GM10847 (cell line): ENCODE results near the gene PRDM8.

Experiments used
- POLR2A ChIP-seq: IDR thresholded peaks from 2 replicates; pipeline ENCODE4 v1.6.1; 2011; ENCODE audit not compliant: insufficient read length; ENCODE audit errors: extremely low read depth

Gene PRDM8

GRCh38 chr4:80229128-80229527, 31.8 kb downstream of the PRDM8 start:
- TF ChIP-seq POLR2A: no peak

DNA sequence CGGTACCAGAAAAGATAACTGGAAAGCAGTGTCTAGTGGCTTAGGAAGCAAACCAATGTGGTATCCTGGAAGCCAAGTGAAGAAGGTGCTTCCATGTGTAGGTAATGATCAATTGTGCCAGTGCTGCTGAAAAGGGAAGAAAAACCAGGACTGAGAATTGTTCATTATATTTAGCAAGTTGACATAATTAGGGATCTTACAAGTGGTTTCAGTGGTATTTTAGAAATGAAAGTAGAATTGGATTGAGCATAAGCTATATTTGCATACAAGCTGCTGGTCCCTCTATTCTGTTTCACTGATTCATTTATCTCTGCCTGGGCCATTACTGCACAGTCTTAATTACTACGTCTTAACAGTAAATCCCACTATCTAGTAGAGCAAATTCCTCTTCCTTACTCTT, 32.3 kb downstream of the PRDM8 start:
- TF ChIP-seq POLR2A: no peak

GRCh38 chr4:80231180-80231579, 33.9 kb downstream of the PRDM8 start:
- no peak for TF ChIP-seq POLR2A

DNA sequence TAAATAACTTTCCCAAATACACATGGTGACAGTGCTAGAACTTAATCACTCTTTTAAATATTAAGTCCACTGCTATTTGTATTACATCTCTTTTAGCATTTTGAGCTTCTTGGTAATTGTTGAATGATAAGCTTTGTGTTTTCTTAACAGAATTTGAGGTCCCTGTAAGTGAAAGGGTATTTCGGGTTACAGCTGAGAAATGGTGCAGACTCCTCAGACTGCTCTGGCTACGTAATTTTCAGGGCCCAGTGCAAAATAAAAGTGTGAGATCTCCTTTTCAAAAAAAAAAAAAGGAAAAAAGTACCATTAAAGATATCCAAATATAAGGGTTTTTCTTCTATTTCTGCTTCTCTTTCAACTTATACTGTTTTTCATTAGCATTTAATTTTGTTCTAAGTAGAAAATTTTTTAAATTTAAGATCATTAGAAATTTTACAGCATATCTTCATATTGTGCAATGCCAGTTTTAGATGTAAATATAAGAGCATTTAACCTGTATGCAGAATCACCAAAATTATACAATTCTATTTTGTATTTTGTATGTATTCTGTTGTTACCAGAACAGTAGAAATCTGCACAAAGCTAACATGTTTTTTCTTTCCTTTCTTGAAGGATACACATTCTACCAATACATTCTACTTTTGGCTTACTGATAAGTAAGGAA, 35.5 kb downstream of the PRDM8 start:
- no peak for TF ChIP-seq POLR2A

GRCh38 chr4:80233390-80233789, 36.1 kb downstream of the PRDM8 start:
- TF ChIP-seq POLR2A: no peak

- no peak for TF ChIP-seq POLR2A
Measured at GRCh38 chr4:80235451-80235850, 38.1 kb downstream of the PRDM8 start.

GRCh38 chr4:80237992-80238391, 40.7 kb downstream of the PRDM8 start:
- TF ChIP-seq POLR2A: no peak

GRCh38 chr4:80239480-80240150, 42.3 kb downstream of the PRDM8 start:
- no peak for TF ChIP-seq POLR2A

- no peak for TF ChIP-seq POLR2A
Measured at GRCh38 chr4:80240976-80241375, 43.7 kb downstream of the PRDM8 start.

GRCh38 chr4:80243274-80244018, 46.1 kb downstream of the PRDM8 start:
- TF ChIP-seq POLR2A: no peak

GRCh38 chr4:80249144-80249543, 51.8 kb downstream of the PRDM8 start:
- no peak for TF ChIP-seq POLR2A

GRCh38 chr4:80252427-80252826, 55.1 kb downstream of the PRDM8 start:
- no peak for TF ChIP-seq POLR2A

- no peak for TF ChIP-seq POLR2A
Measured at GRCh38 chr4:80252953-80253352, 55.6 kb downstream of the PRDM8 start.

DNA sequence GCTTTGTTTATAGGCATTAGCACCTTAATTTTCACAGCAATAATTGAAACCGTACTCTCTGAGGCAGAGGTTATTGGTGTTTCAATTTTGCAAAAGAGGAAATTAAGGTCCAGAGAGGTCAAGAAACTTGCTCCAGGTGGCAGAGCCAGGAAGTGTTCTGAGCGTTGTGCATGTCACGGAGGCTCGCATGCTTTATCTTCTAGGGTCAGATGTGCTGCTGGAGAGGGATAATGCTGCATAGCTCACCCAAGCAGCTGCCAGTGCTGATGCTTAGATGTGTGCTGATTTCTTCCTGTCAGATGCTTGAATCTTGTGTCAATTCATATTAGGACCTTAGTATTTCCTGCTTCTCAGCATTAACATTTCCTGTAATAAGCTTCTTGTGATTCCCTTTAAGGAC, 56.2 kb downstream of the PRDM8 start:
- no peak for TF ChIP-seq POLR2A
